ENCODE results near the gene RNASEH2B.
A peak's percentile ranks its signal among the peaks of the same experiment; 100 is the strongest.

RNASEH2B gene

DNA sequence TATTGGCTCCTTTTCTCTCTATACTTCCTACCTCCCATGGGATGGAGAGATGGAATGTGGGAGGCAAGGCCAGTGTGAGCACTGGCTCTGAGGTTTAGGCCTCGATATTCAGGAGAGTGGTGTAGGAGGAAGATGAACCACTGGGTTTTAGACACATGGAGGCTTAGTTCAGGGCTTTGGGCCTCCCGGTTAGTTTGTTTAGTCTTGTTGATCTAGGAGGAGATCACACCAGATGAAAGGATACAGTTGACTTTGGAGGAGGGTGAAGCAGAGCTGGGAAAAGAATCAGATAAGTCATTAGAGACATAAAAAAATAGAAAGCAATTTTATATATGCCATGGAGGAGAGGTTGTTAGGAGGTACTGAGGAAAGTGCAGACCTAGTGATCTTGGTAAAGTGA lies 30.9 kb downstream of the RNASEH2B start:
- no peak for DNase-seq (ENCODE audit: low read depth, low spot score)

DNA sequence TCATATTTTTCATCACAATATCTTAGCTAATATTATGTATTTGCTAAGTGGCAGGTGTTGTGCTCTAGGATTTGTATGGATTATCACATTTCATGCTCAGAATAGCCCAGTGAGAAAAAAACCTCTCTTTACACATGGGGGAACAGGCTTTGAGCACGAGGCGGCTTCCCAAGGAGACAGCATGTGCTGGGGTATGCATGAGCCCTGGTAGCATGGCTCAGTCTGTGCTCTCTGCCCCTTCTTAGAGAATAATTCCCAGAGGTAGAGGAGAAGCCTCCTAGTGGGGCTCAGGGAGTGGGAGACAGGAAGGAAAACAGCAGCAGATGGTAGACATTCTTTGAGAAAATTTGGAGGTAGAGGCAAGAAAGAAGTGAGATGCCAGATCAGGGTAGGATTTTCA lies 31.6 kb downstream of the RNASEH2B start:
- DNase-seq (ENCODE audit: low read depth, low spot score), result no peak

DNA sequence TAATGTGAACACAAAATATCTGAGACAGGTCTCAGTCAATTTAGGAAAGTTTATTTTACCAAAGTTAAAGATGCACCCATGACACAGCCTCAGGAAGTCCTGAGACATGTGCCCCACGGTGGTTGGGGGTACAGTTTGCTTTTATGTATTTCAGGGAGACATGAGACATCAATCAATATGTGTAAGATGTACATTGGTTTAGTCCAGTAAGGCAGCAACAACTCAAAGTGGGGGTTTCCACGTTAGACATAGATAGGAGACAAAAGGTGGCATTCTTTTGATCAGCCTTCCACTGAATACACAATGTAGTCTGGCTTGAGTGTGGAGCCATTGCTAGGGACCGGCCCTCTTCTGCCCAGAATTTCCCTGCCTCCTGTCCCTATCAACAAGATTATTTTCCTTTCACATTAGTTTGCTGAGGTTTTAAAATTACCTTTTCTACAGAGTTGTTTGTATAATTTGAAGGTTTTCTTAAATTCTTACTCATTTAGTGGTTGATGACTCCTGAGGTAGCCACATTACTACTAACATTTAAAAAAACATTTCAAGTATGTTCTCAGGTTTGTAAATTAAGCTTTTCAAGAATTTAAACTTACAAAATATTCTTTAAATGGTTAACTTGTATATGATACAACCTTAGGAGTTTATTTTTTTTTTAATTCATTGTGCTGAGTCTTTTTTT lies 33.2 kb downstream of the RNASEH2B start:
- peak; percentile 3 for DNase-seq (ENCODE audit: low read depth, low spot score)

DNA sequence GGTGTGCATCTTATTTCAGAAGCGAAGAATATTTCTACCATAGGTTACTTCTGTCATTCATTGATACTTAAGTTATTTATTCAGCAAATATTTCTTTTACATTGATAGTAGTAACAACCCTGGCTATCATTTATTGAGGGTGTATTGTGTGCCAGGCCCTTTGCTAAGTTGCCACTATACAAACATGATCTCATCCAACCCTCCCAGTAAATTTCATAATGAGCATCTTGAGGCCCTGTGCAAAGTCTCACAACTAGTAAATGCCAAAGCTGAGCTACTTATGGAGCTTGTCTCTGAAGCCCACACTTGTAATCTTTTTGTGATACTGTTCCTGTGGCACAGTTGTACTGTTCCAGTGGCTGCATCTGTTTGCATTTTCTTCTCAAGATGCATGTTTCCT lies 36.1 kb downstream of the RNASEH2B start:
- no peak for DNase-seq (ENCODE audit: low read depth, low spot score)

DNA sequence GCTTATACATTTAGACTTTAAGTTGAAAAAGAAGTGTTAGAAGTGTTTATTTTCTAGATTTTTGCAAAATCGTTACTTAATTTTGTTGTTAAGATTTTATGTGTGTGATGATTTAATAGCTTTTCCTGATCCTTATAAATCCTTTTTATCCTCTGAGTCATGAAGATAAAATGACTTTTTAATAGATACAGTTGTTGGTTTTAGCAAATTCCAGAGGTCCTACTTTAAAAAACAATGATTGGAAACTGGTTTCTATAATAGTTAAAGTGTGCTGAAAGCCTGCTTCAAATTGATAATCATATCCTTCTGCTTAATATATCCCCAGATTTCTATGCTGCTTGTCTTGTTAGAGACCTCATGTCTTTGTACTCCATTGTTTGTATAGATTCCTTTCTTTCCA lies 39.0 kb downstream of the RNASEH2B start:
- no peak for DNase-seq (ENCODE audit: low read depth, low spot score)

DNA sequence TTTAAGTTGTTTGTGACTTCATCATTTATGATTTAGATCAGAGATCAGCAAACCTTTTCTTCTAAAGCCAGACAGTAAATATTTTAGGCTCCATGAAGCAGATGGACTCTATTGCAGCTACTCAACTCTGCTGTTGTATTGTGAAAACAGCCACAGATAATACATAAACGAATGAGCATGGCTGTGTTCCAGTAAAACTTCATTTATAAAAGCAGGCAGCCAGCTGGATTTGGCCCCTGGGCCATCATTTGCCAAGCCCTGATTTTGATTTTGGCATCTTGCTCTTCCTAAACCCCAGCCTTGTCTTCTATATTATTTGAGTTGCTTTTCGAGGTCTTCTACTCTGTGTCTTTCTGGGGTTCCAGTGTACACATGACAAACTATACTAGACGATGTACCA lies 41.3 kb downstream of the RNASEH2B start:
- DNase-seq (ENCODE audit: low read depth, low spot score), result no peak

DNA sequence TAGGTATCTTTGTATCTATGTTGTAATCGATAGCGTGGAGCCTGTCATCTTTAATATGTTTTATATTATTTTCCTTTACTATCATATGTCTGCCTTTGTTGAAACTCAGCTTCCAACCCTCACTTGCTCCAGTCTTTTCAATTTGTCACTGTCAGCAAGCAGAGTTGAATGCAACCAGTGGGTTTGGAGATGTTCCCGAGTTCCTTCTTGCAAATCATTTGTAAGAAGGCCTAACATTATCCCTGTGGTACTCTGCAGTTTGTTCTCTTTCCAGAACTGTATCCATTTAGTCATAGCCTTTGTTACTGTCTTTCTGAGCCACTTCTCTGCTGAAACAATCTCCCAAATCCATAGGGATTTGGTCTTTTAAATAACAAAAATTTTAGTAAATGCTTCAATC lies 41.8 kb downstream of the RNASEH2B start:
- no peak for DNase-seq (ENCODE audit: low read depth, low spot score)

DNA sequence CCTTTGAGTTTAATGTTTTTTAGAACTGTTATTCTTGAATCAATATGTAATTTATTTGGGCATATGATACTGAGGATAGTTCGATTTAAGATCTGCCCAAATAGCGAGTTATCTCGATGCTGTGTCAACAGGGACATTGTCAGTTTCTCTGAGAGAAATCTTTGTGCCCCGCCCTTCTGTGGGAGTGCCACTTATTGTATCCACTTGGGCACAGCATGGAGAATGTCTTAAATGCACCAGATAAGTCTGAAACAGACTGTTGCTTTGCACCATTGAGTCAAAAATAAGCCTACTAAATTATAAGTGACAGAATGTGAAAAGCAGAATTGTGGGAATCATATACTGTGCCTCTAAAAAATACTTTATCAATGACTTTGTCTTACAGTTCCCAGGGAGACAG lies 45.6 kb downstream of the RNASEH2B start:
- no peak for DNase-seq (ENCODE audit: low read depth, low spot score)

DNA sequence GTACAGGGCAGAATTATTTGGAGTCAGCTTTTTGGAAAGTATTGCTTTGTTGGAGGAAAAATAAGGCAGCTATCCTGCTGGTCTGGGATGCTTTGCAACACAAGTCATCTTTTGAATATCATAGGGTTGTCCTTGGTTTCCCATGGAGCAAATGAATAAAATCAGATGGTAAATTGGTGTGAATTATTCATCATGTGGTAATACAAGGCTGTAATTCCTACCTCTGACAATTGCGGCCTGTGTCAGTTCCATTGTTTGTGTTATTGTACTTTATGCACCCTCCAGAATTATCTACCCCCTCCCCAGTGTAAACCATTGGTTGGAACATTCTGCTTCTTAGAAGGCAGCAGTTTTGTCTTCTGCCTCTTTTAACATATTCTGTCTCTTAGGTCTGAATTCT lies 46.2 kb downstream of the RNASEH2B start:
- DNase-seq (ENCODE audit: low read depth, low spot score), result no peak

DNA sequence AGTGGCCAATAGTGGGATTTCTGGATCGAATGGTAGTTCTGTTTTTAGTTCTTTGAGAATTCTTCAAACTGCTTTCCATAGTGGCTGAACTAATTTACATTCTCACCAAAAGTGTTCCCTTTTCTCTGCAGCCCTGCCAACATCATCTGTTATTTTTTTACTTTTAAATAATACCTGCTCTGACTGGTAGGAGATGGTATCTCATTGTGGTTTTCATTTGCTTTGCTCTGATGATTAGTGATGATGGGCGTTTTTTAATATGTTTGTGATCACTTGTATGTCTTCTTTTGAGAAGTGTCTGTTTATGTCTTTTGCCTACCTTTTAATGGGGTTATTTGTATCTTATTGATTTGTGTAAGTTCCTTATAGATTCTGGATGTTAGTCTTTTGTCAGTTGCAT lies 48.0 kb downstream of the RNASEH2B start:
- DNase-seq (ENCODE audit: low read depth, low spot score), result no peak

DNA sequence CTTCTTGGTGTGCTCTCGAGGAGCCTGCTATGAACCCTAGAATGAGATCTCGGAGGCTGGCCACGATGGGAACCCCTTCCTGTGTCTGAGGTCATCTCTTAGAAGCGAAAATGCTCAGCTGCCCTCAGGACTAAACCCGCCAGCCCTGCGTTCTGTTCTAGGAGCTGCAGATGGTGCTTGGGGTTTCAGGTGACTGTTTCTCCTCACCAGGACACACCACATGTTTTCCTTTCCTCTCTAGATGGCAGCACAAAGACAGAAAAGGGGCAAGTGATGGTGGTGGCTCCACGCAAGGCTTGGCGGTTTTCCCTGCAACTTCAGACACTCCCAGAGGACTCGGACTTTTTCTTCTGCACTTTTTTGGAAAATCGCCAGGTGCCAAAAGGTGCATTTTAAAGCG lies 60.1 kb downstream of the RNASEH2B start:
- DNase-seq (ENCODE audit: low read depth, low spot score), result peak; percentile 61

DNA sequence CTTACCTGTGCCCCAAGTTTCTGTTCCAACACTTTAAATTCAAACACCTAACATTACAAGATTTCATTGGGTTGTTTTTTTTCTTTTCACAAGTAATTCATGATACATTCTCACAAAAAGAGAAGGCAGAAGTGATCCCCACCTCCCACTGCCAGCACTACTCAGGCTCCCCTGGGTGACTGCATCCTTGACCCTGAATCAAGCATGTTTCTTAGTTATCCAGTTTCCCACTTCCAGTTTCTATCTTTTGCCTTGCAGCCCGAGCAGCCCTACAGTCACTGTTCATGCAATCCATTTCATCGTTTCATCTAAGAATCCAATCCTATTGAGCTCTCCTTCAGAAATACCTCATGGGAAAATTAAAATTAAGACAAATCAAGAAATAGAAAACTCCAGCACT lies 61.4 kb downstream of the RNASEH2B start:
- DNase-seq (ENCODE audit: low read depth, low spot score), result no peak

DNA sequence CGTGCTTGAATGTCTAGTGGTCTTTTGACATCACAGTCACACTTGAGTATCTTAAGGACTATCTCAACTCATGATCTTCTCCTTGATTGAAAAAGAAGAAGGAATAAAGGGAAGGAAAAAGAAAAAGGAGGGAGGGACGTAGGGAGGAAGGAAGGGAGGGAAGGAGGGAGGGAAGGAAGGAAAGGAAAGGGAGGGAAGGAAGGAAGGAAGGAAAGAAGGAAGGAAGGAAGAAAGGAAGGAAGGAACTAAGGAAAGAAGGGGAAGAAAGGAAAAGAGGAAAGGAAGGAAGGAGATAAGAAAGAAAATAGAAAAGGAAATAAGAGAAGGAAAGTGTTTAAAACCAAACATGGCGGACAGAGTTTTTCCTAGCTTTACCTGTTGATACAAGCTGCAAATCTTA lies 64.7 kb downstream of the RNASEH2B start:
- no peak for DNase-seq (ENCODE audit: low read depth, low spot score)

DNA sequence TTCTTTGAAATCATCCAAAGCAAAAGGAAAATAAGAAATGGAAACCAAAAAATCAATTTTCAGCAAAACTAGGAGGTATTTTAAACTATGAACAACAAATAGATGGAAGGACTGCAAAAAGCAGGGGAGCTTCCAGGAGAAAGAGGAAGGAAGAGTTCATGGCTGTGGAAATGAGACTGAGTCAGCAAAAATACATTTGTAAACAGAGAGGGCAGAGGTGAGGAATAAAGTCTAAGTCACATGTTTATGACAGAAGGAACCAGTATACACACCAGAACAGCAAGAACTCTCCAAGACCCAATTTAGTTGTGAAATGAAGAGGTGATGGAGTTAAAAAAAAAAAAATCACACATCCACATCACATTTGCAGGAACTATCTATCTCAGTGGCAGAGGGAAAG lies 69.6 kb downstream of the RNASEH2B start:
- DNase-seq (ENCODE audit: low read depth, low spot score), result no peak

DNA sequence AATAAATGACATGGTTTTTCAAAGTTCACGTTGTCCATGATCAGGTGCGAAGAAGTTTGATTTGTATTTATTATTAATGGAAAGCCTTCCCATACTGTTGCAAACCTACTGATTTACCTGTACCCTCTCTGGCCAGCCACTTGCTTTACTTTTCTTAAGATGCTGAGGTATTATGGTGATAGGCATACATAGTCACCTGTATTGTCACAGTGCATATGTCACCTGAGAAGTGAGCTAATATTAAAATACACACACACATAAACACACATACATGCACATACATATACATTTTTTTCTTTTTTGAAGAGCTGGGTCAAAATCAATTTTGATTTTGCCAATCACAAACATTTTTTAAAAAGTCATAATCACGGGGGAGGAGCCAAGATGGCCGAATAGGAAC lies 72.1 kb downstream of the RNASEH2B start:
- DNase-seq (ENCODE audit: low read depth, low spot score), result no peak

DNA sequence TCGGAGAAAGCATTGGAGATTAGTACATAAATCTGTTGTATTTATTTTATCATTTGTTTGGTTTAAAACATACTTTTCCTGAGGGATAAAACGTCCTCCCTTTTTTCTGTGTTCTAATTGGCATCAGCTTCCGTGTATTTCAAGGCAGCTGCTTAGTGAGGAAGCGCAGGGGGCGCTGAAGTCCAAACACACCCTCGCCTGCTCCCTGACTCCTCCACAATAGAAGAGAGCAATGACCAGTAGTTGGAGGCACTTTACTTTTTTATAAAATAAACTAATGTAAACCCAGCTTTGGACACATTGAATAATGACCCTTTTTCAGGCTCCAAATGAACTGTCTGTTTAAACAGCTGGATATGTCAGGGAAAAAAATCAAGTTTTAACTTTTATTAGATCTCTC lies 79.9 kb downstream of the RNASEH2B start:
- no peak for DNase-seq (ENCODE audit: low read depth, low spot score)

DNA sequence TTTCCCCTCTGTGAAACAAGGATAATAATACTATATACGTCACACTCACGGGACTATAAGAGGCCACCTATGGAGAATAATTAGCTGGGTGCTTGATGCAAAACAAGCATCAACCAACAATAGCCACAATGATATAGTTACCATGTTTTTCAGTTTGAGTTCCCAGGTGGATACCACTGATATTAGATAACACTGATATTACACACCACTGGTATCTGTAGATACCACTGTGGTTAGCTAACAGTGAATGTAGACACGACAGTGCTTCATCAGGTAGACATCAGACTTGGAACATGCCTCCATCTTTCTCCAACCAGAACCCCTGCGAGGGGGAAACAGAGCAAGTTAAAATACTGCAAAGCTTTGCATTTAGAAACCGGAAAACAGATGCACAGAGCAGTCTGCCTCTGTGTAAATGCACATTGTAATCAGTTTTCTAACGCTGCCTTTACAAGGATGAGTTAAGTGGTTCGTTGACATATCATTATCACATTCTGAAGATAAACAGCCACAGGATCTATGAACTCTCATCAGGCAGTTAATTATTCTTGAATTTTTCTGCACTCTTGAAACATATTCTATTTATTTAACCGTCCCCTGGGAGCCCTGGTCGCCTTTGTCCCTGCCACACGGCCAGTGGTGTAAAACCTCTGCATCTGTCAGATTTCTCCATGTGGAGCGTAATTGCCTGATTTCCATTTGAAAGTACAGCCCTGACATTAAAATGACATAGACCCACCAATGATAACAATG lies 80.7 kb downstream of the RNASEH2B start:
- DNase-seq (ENCODE audit: low read depth, low spot score), result no peak

DNA sequence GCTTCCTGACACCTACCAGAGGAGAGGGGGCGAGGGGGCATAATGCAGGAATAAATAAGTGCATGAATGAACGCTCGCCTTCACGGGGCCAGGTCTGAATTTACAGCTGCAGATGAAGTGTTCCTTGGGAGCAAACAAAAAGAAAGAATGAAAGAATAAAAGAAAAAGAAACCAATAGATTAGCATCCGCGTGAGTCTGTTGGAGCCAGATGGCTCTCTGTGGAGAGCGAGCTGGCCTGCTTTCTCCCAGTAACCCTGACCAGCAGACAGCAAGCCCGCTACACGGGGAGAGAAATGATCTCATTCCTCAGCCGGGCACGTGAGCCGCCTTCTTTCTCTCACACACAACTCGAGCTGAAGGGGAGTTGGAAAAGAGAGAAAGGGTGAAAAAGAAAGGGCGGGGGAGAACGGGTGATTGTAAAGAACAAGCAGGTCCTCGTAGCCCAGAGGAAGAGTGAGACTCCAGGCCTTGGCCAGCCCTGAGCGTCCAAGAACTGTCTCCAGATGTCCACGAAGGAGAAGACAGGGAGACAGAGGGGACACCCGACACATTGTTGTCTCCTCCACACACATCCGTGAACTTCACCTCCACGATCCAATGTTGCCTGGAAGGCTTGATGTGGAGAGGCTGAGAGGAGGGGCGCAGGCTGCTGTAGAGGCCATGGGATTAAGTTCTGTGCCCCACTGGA lies 81.4 kb downstream of the RNASEH2B start:
- no peak for DNase-seq (ENCODE audit: low read depth, low spot score)

DNA sequence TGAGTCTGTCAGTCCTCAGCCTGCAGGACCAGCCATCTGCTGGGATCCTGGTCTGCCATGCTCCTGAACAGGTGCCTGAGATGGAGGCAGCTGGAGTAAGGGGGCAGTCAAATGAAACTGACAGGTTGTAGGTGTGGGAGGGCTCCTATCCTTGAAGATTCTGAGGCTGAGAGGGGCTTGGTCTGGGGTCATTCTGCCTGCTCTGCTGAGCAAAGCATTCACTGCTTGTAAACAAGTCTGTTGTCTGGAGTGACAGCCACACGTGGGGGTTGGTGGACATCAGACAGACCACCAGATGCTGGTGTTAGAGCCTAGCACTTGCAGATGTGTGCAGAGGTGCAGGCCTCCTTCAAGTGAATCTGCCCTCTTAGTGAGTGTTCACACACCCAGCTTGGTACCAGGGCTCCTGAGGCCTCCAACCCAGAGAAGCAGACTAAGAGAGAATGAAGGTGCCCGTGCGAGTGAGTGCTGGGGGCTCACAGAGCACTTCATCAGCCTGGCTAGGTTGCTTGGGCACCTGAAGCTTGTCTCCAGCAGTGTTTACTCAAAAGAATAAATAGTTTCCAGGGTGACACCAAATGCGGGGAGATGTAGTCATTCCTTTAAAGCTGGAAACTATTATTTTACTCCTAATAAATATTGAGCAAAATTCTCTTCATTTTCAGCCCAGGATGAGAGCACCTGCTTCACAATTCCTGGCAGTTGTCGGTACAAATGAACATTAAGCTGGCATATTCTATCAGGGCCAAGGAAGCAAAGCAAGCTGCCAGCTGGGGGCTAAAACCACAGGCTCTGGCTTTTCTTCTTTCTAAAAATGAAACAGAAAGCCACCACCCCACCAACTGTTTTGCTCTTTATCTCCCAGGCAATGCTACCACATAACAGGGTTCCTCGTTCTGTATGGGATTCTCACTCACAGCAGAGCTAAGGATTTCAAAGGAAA lies 82.3 kb downstream of the RNASEH2B start:
- DNase-seq (ENCODE audit: low read depth, low spot score), result no peak

DNA sequence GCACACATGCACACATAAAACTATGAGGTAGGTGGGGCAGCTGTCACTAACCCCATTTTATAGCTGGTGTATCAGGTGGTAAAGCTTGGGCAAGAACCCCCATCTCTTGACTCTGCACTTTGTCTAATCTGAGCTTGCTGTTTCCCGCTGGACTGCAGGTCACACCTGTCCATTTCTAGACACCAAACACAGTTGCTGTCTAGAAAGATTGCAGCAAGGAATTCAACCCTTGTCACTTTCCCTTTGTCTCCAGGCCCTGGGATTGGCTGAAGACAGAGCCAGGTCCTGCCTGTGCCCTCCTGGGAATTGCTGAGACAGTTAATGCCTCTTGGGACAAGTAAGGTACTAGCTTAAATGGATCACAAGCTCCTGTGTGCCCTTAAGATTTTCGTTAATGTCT lies 83.8 kb downstream of the RNASEH2B start:
- DNase-seq (ENCODE audit: low read depth, low spot score), result no peak

DNA sequence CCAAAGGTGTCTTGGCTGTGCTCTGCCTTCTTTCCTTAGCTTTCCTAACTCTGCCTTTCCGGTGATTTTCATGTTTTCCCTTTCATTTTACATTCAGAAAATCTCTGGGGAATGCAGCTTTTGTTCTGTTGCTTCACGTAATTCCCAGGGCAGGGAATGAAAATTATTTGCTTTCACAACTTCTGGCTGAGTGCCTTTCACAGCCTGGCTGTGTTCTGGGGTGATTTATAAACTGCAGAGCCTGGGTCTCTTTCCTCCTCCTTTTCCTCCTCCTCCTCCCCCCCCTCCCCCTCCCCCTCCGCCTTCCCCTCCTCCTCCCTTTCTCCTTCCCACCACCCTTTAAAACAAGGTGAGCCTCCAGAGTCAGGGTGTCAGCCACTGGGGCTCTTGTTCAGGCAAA lies 84.3 kb downstream of the RNASEH2B start:
- DNase-seq (ENCODE audit: low read depth, low spot score), result no peak

DNA sequence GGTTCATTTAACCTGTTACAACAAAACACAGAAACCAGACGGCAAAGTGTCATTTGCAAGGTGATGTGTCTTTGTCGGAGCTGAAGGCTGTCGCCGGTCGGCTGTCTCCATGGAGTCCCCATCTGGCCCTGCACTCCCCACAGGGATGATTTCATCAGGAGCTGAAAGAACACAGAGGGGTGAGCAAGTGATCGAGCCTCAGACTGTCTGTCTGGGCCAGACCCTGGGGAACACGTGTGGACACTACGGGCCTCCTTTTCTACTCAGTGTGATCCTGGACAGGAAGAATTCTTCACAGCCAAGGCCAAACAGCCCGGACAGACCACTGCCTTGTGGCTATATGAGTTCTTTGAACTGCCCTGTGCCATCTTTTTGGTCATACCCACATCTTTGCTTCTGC lies 85.1 kb downstream of the RNASEH2B start:
- no peak for DNase-seq (ENCODE audit: low read depth, low spot score)

Data from iPS DF 19.7 (cell line).